IMR-90 (cell line): ENCODE data around the gene EPSTI1. TPM values are rescaled to one million over a fixed set of nuclear protein-coding genes. Genes with fewer than 3 reads are reported as not detected.

Experiments
- ATAC-seq: fragments of 200-7000 bp; cut with Tn5 transposase; 2 replicates; pipeline ENCODE4 v1.9.1; 2020; ENCODE audit warnings: low read depth, mild to moderate bottlenecking, moderate library complexity
- BruUV-seq: library from RNA; stranded (reverse); fragments of 400-500 nt; replicated peaks from 2 replicates; lab custom pipeline; 2021; lab: Mats Ljungman, UMichigan
- CTCF ChIA-PET: fragments of 300-600 bp; formaldehyde crosslinking; extraction: SDS; loops from one replicate; lab custom pipeline; 2021; ENCODE audit warnings: antibody characterized with exemption; lab: Yijun Ruan, JAX
- POLR2A ChIA-PET: fragments of 300-600 bp; sonication (Branson Sonifier 250); formaldehyde crosslinking; loops from one replicate; lab custom pipeline; 2022; ENCODE audit warnings: antibody characterized with exemption; ENCODE audit not compliant: unreplicated experiment; lab: Charles Lee
- DNase-seq: peaks from one replicate; pipeline ENCODE4 v3.0.0; 2013
- H2AFZ ChIP-seq: replicated peaks from 2 replicates; pipeline ENCODE3; 2013; ENCODE audit warnings: low read length, mild to moderate bottlenecking; ENCODE audit not compliant: poor library complexity
- H2AK5ac ChIP-seq: 2 replicates; pipeline ENCODE4 v1.6.1; 2013; ENCODE audit warnings: low read depth, low read length, inconsistent platforms
- H2AK9ac ChIP-seq: replicated peaks from 2 replicates; pipeline ENCODE3; 2013; ENCODE audit warnings: mild to moderate bottlenecking, low read depth, low read length, moderate library complexity; ENCODE audit not compliant: poor library complexity
- H2BK120ac ChIP-seq: 2 replicates; pipeline ENCODE4 v1.6.1; 2013; ENCODE audit warnings: low read depth, low read length, inconsistent platforms
- H2BK15ac ChIP-seq: 3 replicates; pipeline ENCODE4 v1.6.1; 2013; ENCODE audit warnings: low read depth, low read length, inconsistent platforms
- H2BK20ac ChIP-seq: 2 replicates; pipeline ENCODE4 v1.6.1; 2013; ENCODE audit warnings: low read depth, mild to moderate bottlenecking, inconsistent platforms, low read length, moderate library complexity
- H2BK5ac ChIP-seq: 2 replicates; pipeline ENCODE4 v1.6.1; 2013; ENCODE audit warnings: mild to moderate bottlenecking, low read depth, low read length, inconsistent platforms; ENCODE audit not compliant: poor library complexity, severe bottlenecking
- H3K14ac ChIP-seq: replicated peaks from 2 replicates; pipeline ENCODE4 v1.6.1; 2013; ENCODE audit warnings: low read depth, low read length, inconsistent platforms
- H3K18ac ChIP-seq: 2 replicates; pipeline ENCODE4 v1.6.1; 2013; ENCODE audit warnings: low read depth, low read length, control low read depth
- H3K23ac ChIP-seq: 2 replicates; pipeline ENCODE4 v1.6.1; 2013; ENCODE audit warnings: low read depth, low read length, inconsistent platforms
- H3K27ac ChIP-seq: 2 replicates; pipeline ENCODE4 v1.5.1; 2013; ENCODE audit warnings: mild to moderate bottlenecking, control low read depth, low read length; ENCODE audit not compliant: insufficient read depth
- H3K27me3 ChIP-seq: 2 replicates; pipeline ENCODE4 v1.6.1; 2013; ENCODE audit warnings: low read length; ENCODE audit not compliant: control insufficient read depth, insufficient read depth
- H3K36me3 ChIP-seq: 2 replicates; pipeline ENCODE4 v1.6.1; 2013; ENCODE audit warnings: low read length, mixed read lengths; ENCODE audit not compliant: control insufficient read depth, insufficient read depth
- H3K4ac ChIP-seq: 2 replicates; pipeline ENCODE4 v1.6.1; 2013; ENCODE audit warnings: low read depth, low read length, inconsistent platforms
- H3K4me1 ChIP-seq: 2 replicates; pipeline ENCODE4 v1.6.1; 2013; ENCODE audit warnings: low read length, mixed read lengths; ENCODE audit not compliant: control insufficient read depth, insufficient read depth
- H3K4me2 ChIP-seq: 2 replicates; pipeline ENCODE4 v1.6.1; 2013; ENCODE audit warnings: low read depth, mild to moderate bottlenecking, control low read depth, low read length, moderate library complexity
- H3K4me3 ChIP-seq: 2 replicates; pipeline ENCODE4 v1.5.1; 2013; ENCODE audit warnings: low read depth, mild to moderate bottlenecking, control low read depth, low read length, moderate library complexity; ENCODE audit not compliant: insufficient read depth
- H3K56ac ChIP-seq: 2 replicates; pipeline ENCODE4 v1.6.1; 2013; ENCODE audit warnings: low read length, inconsistent platforms; ENCODE audit not compliant: insufficient read depth; ENCODE audit errors: extremely low read depth
- H3K79me1 ChIP-seq, 2 experiments: 2 replicates each; pipeline ENCODE4 v1.6.1; 2013; ENCODE audit warnings: low read length in 2 of 2, inconsistent platforms in 1 of 2, low read depth in 1 of 2
- H3K9ac ChIP-seq: 2 replicates; pipeline ENCODE4 v1.6.1; 2013; ENCODE audit warnings: low read depth, low read length, control low read depth
- H3K9me1 ChIP-seq: 2 replicates; pipeline ENCODE4 v1.6.1; 2013; ENCODE audit warnings: low read length, inconsistent platforms; ENCODE audit not compliant: insufficient read depth
- H3K9me3 ChIP-seq: 2 replicates; pipeline ENCODE4 v1.6.1; 2013; ENCODE audit warnings: low read length; ENCODE audit not compliant: control insufficient read depth, insufficient read depth
- H4K20me1 ChIP-seq: 2 replicates; pipeline ENCODE4 v1.6.1; 2013; ENCODE audit warnings: low read length, inconsistent platforms; ENCODE audit not compliant: insufficient read depth
- H4K5ac ChIP-seq: 2 replicates; pipeline ENCODE4 v1.6.1; 2013; ENCODE audit warnings: mild to moderate bottlenecking, low read depth, low read length, control low read depth
- H4K8ac ChIP-seq, 2 experiments: 2 replicates each; pipeline ENCODE4 v1.6.1; 2013; ENCODE audit warnings: low read depth in 2 of 2, low read length in 2 of 2, control low read depth in 1 of 2, inconsistent platforms in 1 of 2
- H4K91ac ChIP-seq: 2 replicates; pipeline ENCODE4 v1.6.1; 2013; ENCODE audit warnings: low read depth, low read length, inconsistent platforms; ENCODE audit not compliant: insufficient read depth
- CHD1 ChIP-seq: IDR thresholded peaks from 2 replicates; pipeline ENCODE4 v1.6.1; 2012; ENCODE audit warnings: low read depth, low read length, improper control_type of control experiment
- MAZ ChIP-seq: IDR thresholded peaks from 2 replicates; pipeline ENCODE4 v1.6.1; 2012; ENCODE audit warnings: low read depth, mild to moderate bottlenecking, low read length, improper control_type of control experiment, moderate library complexity, borderline replicate concordance
- RAD21 ChIP-seq: IDR thresholded peaks from 2 replicates; pipeline ENCODE4 v1.6.1; 2012; ENCODE audit warnings: low read length, improper control_type of control experiment
- SMC3 ChIP-seq: fragments of 150-350 bp; IDR thresholded peaks from 2 replicates; pipeline ENCODE4 v1.6.1; 2016; ENCODE audit warnings: low read depth, mild to moderate bottlenecking, antibody characterized with exemption, low read length, moderate library complexity
- WGBS, 2 experiments: methylation state at CpG; one replicate each; pipeline versions ENCODE4 v1.1.5 to v1.1.7; 2013; ENCODE audit warnings: missing lambda C conversion rate in 2 of 2; ENCODE audit not compliant: insufficient read length in 1 of 2; ENCODE audit errors: extremely low coverage in 2 of 2; 5-methylcytosine and 5-hydroxymethylcytosine counted together
- dilution Hi-C: fragments of 300-500 bp; cut with HindIII; formaldehyde crosslinking; loops from one replicate; pipeline ENCODE4 v1.14.3; 2018; ENCODE audit warnings: low sequenced_read_pairs; ENCODE audit not compliant: unreplicated experiment
- in situ Hi-C: fragments of 300-500 bp; cut with MboI; formaldehyde crosslinking; loops from 3 replicates; pipeline ENCODE4 v1.14.3; 2019; ENCODE audit warnings: low sequenced_read_pairs, inconsistent platforms, mixed read lengths
- intact Hi-C: fragments of 100-400 bp; cut with micrococcal nuclease; formaldehyde crosslinking; loops from 2 replicates; pipeline ENCODE4 v1.10.0; 2022
- polyA plus RNA-seq, 3 experiments: library from polyadenylated mRNA; depleted of rRNA; stranded (reverse); fragments of >200 nt; gene quantifications; 2 replicates each; pipeline ENCODE4 v1.2.3, GENCODE V29; 2012; ENCODE audit warnings: low replicate concordance in 1 of 3
- total RNA-seq: library from RNA; depleted of rRNA; stranded (reverse); fragments of >200 nt; gene quantifications from 2 replicates; pipeline ENCODE4 v1.2.3, GENCODE V29; 2012
- TF ChIP-seq, protein P1 (sequence below): conservative IDR thresholded peaks from 2 replicates; pipeline ENCODE4 v1.5.1; 2012; ENCODE audit warnings: mild to moderate bottlenecking, low read depth, low read length, improper control_type of control experiment

The EPSTI1 gene
- total and polyA plus RNA-seq, 2 of the 4 experiments (the other 2 are of a cell fraction): 0.90 to 1.6 TPM

- H3K23ac ChIP-seq: no peak overlapping the region
- H3K79me1 ChIP-seq: no peaks in the 10 kb centered on the region
- H3K36me3 ChIP-seq: no peaks in the 10 kb centered on the region
- H4K20me1 ChIP-seq: no peaks in the 10 kb centered on the region
- ATAC-seq (peak; percentile 89), DNase-seq (peak; percentile 69)
- H3K4me1 ChIP-seq: peaks cover 12% of the 10 kb centered on the region
- TF ChIP-seq SMC3 (peak; percentile 75), MAZ (peak; percentile 25; the same call in 1 of the 2 replicates), CHD1 (no peak), RAD21 (peak; percentile 71)
- TF ChIP-seq, protein P1, sequence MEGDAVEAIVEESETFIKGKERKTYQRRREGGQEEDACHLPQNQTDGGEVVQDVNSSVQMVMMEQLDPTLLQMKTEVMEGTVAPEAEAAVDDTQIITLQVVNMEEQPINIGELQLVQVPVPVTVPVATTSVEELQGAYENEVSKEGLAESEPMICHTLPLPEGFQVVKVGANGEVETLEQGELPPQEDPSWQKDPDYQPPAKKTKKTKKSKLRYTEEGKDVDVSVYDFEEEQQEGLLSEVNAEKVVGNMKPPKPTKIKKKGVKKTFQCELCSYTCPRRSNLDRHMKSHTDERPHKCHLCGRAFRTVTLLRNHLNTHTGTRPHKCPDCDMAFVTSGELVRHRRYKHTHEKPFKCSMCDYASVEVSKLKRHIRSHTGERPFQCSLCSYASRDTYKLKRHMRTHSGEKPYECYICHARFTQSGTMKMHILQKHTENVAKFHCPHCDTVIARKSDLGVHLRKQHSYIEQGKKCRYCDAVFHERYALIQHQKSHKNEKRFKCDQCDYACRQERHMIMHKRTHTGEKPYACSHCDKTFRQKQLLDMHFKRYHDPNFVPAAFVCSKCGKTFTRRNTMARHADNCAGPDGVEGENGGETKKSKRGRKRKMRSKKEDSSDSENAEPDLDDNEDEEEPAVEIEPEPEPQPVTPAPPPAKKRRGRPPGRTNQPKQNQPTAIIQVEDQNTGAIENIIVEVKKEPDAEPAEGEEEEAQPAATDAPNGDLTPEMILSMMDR: peak; percentile 77
- H3K18ac ChIP-seq: no peak overlapping the region
- in situ Hi-C loops: no loop called here
- H3K56ac ChIP-seq: no peak overlapping the region
- H2BK120ac ChIP-seq: no peak overlapping the region; the same call in 1 of the 2 replicates
- intact Hi-C loops: loop anchor here (2.0 to 10.0 kb wide), 5 partner anchors 53 to 905 kb away; partner anchors contain the start of genes CCDC122, DNAJC15 and LACC1
- BruUV-seq: no TSS peak
- H4K91ac ChIP-seq: no peak overlapping the region
- ChIA-PET CTCF (interaction anchor here (0.6 to 1.5 kb wide), 9 partner anchors 8 to 1611 kb away, joined by 3 to 5 read pairs (median 3); no protein-coding TSS in a partner anchor), POLR2A (no interaction called here)
- no peak overlapping the region; the same call in 1 of the 2 replicates for H3K4ac ChIP-seq
- no peak overlapping the region for H3K4me3 ChIP-seq
- no peaks in the 10 kb centered on the region for H3K9me3 ChIP-seq
- dilution Hi-C loops: no loop called here
- H2AFZ ChIP-seq: peak overlapping the region; percentile 69
- no peak overlapping the region for H3K4me2 ChIP-seq
- H4K5ac ChIP-seq: no peak overlapping the region
- 0% methylated on average over 1 of the region's 12 CpGs; no CpG with 5 or more reads in 1 of the 2 experiments for WGBS, 2 experiments
- no peak overlapping the region for H2AK9ac ChIP-seq
- H3K27ac ChIP-seq: no peak overlapping the region
- no peaks in the 10 kb centered on the region for H3K9me1 ChIP-seq
- no peak overlapping the region for H3K14ac ChIP-seq
- H3K9ac ChIP-seq: no peak overlapping the region
- peak overlapping the region in 1 of 2 experiments; percentile 73; a peak in 1 of 4 replicates for H4K8ac ChIP-seq
- H2AK5ac ChIP-seq: no peak overlapping the region
- H2BK15ac ChIP-seq: peak overlapping the region; percentile 81; the same call in 2 of the 3 replicates
- H2BK20ac ChIP-seq: peak overlapping the region; percentile 53; the same call in 1 of the 2 replicates
- H3K27me3 ChIP-seq: no peaks in the 10 kb centered on the region
- H2BK5ac ChIP-seq: no peak overlapping the region
Observed at GRCh38 chr13:42969565-42970172, 22.4 kb downstream of the EPSTI1 start.
